Activated T-helper 1 cell treated with anti-CD3 and anti-CD28 coated beads, Interleukin-12 subunit alpha, Interleukin-12 subunit beta, Interleukin-2, Interleukin-4 antibody, amounts not matched to agents 30 ng/mL and 10 ng/mL and 1 ng/mL, durations not matched to agents 14 hours and 24 hours and 36 hours (primary cell): ENCODE data around the gene TBC1D32. TPM values are rescaled to one million over a fixed set of nuclear protein-coding genes. Genes with fewer than 3 reads are reported as not detected.
"Not testable (repeated sequence)": the region's sequence is repeated elsewhere in the genome, so short reads cannot be mapped to it uniquely, and the experiment has no call there.

Experiments
- DNase-seq: peaks from one replicate; pipeline ENCODE4 v3.0.0; 2021; ENCODE audit warnings: low spot score
- H3K27ac Mint-ChIP-seq: one replicate; pipeline ENCODE4 v1.8.0; 2021; ENCODE audit warnings: mild to moderate bottlenecking, mixed read lengths
- H3K27me3 Mint-ChIP-seq: one replicate; pipeline ENCODE4 v1.8.0; 2022; ENCODE audit warnings: mild to moderate bottlenecking, moderate library complexity, mixed read lengths; ENCODE audit not compliant: insufficient read depth
- H3K36me3 Mint-ChIP-seq: one replicate; pipeline ENCODE4 v1.8.0; 2021; ENCODE audit warnings: low read depth, mixed read lengths
- H3K4me1 Mint-ChIP-seq: one replicate; pipeline ENCODE4 v1.8.0; 2021; ENCODE audit warnings: low read depth, mixed read lengths
- H3K4me3 Mint-ChIP-seq: one replicate; pipeline ENCODE4 v1.8.0; 2021; ENCODE audit warnings: mild to moderate bottlenecking, moderate library complexity, mixed read lengths
- H3K9me3 Mint-ChIP-seq: one replicate; pipeline ENCODE4 v1.8.0; 2021; ENCODE audit warnings: mixed read lengths
- intact Hi-C: fragments of 100-400 bp; cut with micrococcal nuclease; formaldehyde crosslinking; loops from one replicate; pipeline ENCODE4 v1.15.1; 2024
- total RNA-seq: library from RNA; stranded (reverse); gene quantifications from 2 replicates; pipeline ENCODE4 v1.2.3, GENCODE V29; 2022

The TBC1D32 gene
- total RNA-seq, 1 donor from 2014 or later: 7.9 TPM

GRCh38 chr6:121311814-121312213 lies 22.5 kb downstream of the TBC1D32 start:
- intact Hi-C loops, H3K4me3 Mint-ChIP-seq, DNase-seq, H3K27me3 Mint-ChIP-seq, H3K4me1 Mint-ChIP-seq, H3K9me3 Mint-ChIP-seq, H3K27ac Mint-ChIP-seq: not testable (repeated sequence)
- H3K36me3 Mint-ChIP-seq: peaks cover 12% of the 10 kb centered on the region

GRCh38 chr6:121310495-121310894 lies 23.8 kb downstream of the TBC1D32 start:
- DNase-seq: no peak
- no peak overlapping the region for H3K27ac Mint-ChIP-seq
- intact Hi-C loops: no loop called here
- no peaks in the 10 kb centered on the region for H3K27me3 Mint-ChIP-seq
- H3K9me3 Mint-ChIP-seq: peaks cover 4% of the 10 kb centered on the region
- H3K4me1 Mint-ChIP-seq: no peaks in the 10 kb centered on the region
- H3K4me3 Mint-ChIP-seq: no peak overlapping the region
- peaks cover 9% of the 10 kb centered on the region for H3K36me3 Mint-ChIP-seq

- H3K27me3 Mint-ChIP-seq: no peaks in the 10 kb centered on the region
- H3K4me1 Mint-ChIP-seq: no peaks in the 10 kb centered on the region
- H3K9me3 Mint-ChIP-seq: peaks cover 4% of the 10 kb centered on the region
- no peak for DNase-seq
- no peak overlapping the region for H3K27ac Mint-ChIP-seq
- H3K4me3 Mint-ChIP-seq: no peak overlapping the region
- H3K36me3 Mint-ChIP-seq: peaks cover 9% of the 10 kb centered on the region
- intact Hi-C loops: loop anchor here (5.0 kb wide), 1 partner anchor 722 kb away; no protein-coding TSS in a partner anchor
Measured at GRCh38 chr6:121309768-121310469, 24.4 kb downstream of the TBC1D32 start.

- Mint-ChIP-seq H3K4me3 (no peak overlapping the region), H3K4me1 (peaks cover 5% of the 10 kb centered on the region), H3K27me3 (no peaks in the 10 kb centered on the region), H3K36me3 (peaks cover 7% of the 10 kb centered on the region), H3K9me3 (no peaks in the 10 kb centered on the region), H3K27ac (no peak overlapping the region)
- intact Hi-C loops: loop anchor here (1.0 to 5.0 kb wide), 3 partner anchors 251 to 1563 kb away; no protein-coding TSS in a partner anchor
- DNase-seq: no peak
Measured at GRCh38 chr6:121305957-121306607, 28.2 kb downstream of the TBC1D32 start.

- Mint-ChIP-seq H3K27me3 (no peaks in the 10 kb centered on the region), H3K36me3 (peaks cover 7% of the 10 kb centered on the region), H3K4me3 (no peak overlapping the region), H3K9me3 (no peaks in the 10 kb centered on the region), H3K4me1 (peaks cover 11% of the 10 kb centered on the region), H3K27ac (no peak overlapping the region)
- no peak for DNase-seq
- intact Hi-C loops: no loop called here
Measured at GRCh38 chr6:121302882-121303281, 31.4 kb downstream of the TBC1D32 start.

GRCh38 chr6:121301156-121301555 lies 33.1 kb downstream of the TBC1D32 start:
- DNase-seq, H3K4me3 Mint-ChIP-seq, intact Hi-C loops, H3K36me3 Mint-ChIP-seq, H3K27me3 Mint-ChIP-seq, H3K9me3 Mint-ChIP-seq, H3K27ac Mint-ChIP-seq: not testable (repeated sequence)
- H3K4me1 Mint-ChIP-seq: peaks cover 11% of the 10 kb centered on the region

- Mint-ChIP-seq H3K36me3 (peaks cover 7% of the 10 kb centered on the region), H3K9me3 (no peaks in the 10 kb centered on the region), H3K4me1 (peaks cover 7% of the 10 kb centered on the region), H3K4me3 (no peak overlapping the region), H3K27ac (no peak overlapping the region), H3K27me3 (no peaks in the 10 kb centered on the region)
- intact Hi-C loops: no loop called here
- no peak for DNase-seq
Measured at GRCh38 chr6:121297694-121298093, 36.6 kb downstream of the TBC1D32 start.

- Mint-ChIP-seq H3K27me3 (no peaks in the 10 kb centered on the region), H3K4me1 (no peaks in the 10 kb centered on the region), H3K27ac (no peak overlapping the region), H3K36me3 (peaks cover 4% of the 10 kb centered on the region), H3K9me3 (no peaks in the 10 kb centered on the region), H3K4me3 (no peak overlapping the region)
- no peak for DNase-seq
- intact Hi-C loops: no loop called here
Measured at GRCh38 chr6:121285041-121285440, 49.2 kb downstream of the TBC1D32 start.

- H3K4me3 Mint-ChIP-seq: no peak overlapping the region
- no peaks in the 10 kb centered on the region for H3K4me1 Mint-ChIP-seq
- no peaks in the 10 kb centered on the region for H3K27me3 Mint-ChIP-seq
- no peak for DNase-seq
- H3K27ac Mint-ChIP-seq: no peak overlapping the region
- H3K36me3 Mint-ChIP-seq: peaks cover 9% of the 10 kb centered on the region
- intact Hi-C loops: no loop called here
- no peaks in the 10 kb centered on the region for H3K9me3 Mint-ChIP-seq
Measured at GRCh38 chr6:121274666-121275295, 59.5 kb downstream of the TBC1D32 start.

- Mint-ChIP-seq H3K36me3 (peaks cover 17% of the 10 kb centered on the region), H3K27me3 (no peaks in the 10 kb centered on the region), H3K9me3 (peaks cover 41% of the 10 kb centered on the region), H3K4me3 (no peak overlapping the region), H3K4me1 (no peaks in the 10 kb centered on the region), H3K27ac (no peak overlapping the region)
- intact Hi-C loops: no loop called here
- no peak for DNase-seq
Measured at GRCh38 chr6:121263742-121264141, 70.5 kb downstream of the TBC1D32 start.

GRCh38 chr6:121260651-121261102 lies 73.6 kb downstream of the TBC1D32 start:
- H3K4me3 Mint-ChIP-seq: no peak overlapping the region
- peaks cover 13% of the 10 kb centered on the region for H3K36me3 Mint-ChIP-seq
- intact Hi-C loops: no loop called here
- H3K27ac Mint-ChIP-seq: no peak overlapping the region
- peaks cover 30% of the 10 kb centered on the region for H3K9me3 Mint-ChIP-seq
- no peaks in the 10 kb centered on the region for H3K27me3 Mint-ChIP-seq
- no peaks in the 10 kb centered on the region for H3K4me1 Mint-ChIP-seq
- DNase-seq: no peak

- intact Hi-C loops: loop anchor here (1.0 to 2.0 kb wide), 2 partner anchors 87 to 525 kb away; partner anchors contain the start of gene TBC1D32
- peaks cover 15% of the 10 kb centered on the region for H3K4me1 Mint-ChIP-seq
- H3K4me3 Mint-ChIP-seq: no peak overlapping the region
- H3K27ac Mint-ChIP-seq: peak overlapping the region; percentile 21
- DNase-seq: no peak
- no peaks in the 10 kb centered on the region for H3K27me3 Mint-ChIP-seq
- peaks cover 27% of the 10 kb centered on the region for H3K9me3 Mint-ChIP-seq
- peaks cover 17% of the 10 kb centered on the region for H3K36me3 Mint-ChIP-seq
Measured at GRCh38 chr6:121247386-121247785, 86.9 kb downstream of the TBC1D32 start.

- Mint-ChIP-seq H3K4me3 (no peak overlapping the region), H3K9me3 (peaks cover 11% of the 10 kb centered on the region), H3K27me3 (no peaks in the 10 kb centered on the region), H3K4me1 (peaks cover 5% of the 10 kb centered on the region), H3K36me3 (peaks cover 7% of the 10 kb centered on the region), H3K27ac (no peak overlapping the region)
- intact Hi-C loops: no loop called here
- no peak for DNase-seq
Measured at GRCh38 chr6:121242386-121242785, 91.9 kb downstream of the TBC1D32 start.
